ENCODE results near the gene DCTD. TPM values are rescaled to one million over a fixed set of nuclear protein-coding genes. Genes with fewer than 3 reads are reported as not detected.

DCTD gene
- total RNA-seq, result 10 to 100 TPM; 35.8 to 69.4 (median 60.1) TPM

DNA sequence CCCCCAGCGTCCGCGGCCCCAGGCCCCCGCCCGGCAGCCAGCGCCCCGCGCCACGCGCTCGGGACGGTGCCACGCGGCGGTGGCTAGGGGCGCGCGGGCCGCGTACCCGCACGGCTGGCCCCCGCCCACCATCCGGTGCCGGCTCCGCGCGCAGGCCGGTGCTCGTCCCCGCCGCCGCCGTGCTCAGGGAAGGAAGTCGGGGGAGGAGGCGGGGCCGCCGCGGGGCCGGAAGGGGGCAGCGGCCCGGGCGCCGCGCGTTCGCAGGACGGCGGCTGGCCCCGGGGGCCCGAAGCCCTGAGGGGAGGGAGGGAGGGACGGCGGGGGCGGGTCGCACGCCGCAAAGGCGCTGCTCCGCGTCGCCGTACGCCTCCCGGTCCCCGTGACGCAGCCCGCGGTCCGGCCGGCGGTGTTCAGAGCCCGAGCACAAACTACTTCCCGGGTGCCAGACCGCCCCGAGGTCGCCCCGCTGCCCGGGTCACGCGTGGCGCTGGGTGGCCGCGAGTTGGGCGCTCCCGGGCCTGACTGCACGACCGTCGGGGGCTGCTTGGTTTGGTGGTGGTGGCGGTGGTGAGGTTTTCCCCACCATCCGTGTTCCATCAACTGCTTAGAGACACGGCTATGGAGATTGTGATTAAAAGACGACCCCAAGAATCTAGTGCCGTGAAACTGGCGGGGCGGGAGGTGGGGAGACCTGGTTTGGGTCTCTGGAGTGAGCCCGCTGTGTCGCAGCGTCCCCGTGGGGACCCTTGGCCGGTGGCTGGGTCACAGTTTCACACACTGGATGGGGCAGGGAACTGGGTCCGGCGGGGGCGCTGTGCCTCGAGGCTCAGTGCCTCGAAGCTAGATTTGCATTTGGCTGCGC lies at the start of gene DCTD:
Gene DCTD, minus strand, starts transcription at position 205 of the 862 bp plus-strand sequence. CDS start 1,818 bp downstream, outside the sequence.
- peaks cover 0 to 32% (median 8%) of the 10 kb centered on the region in 3 donors for H3K4me1 ChIP-seq
- peak within 1 kb of the TSS; percentile 81 to 88 for H3K4me3 ChIP-seq
- H3K36me3 ChIP-seq, result peaks cover 0 to 30% of the 10 kb centered on the region in 2 donors
- TF ChIP-seq POLR2AphosphoS5 (IDR thresholded peaks at IDR 0.05) (peak; percentile 44), EP300 (IDR thresholded peaks at IDR 0.05) (no peak), POLR2A (IDR thresholded peaks at IDR 0.05) (peak in 1 of 2 donors; percentile 62)
- TF ChIP-seq, protein P1, sequence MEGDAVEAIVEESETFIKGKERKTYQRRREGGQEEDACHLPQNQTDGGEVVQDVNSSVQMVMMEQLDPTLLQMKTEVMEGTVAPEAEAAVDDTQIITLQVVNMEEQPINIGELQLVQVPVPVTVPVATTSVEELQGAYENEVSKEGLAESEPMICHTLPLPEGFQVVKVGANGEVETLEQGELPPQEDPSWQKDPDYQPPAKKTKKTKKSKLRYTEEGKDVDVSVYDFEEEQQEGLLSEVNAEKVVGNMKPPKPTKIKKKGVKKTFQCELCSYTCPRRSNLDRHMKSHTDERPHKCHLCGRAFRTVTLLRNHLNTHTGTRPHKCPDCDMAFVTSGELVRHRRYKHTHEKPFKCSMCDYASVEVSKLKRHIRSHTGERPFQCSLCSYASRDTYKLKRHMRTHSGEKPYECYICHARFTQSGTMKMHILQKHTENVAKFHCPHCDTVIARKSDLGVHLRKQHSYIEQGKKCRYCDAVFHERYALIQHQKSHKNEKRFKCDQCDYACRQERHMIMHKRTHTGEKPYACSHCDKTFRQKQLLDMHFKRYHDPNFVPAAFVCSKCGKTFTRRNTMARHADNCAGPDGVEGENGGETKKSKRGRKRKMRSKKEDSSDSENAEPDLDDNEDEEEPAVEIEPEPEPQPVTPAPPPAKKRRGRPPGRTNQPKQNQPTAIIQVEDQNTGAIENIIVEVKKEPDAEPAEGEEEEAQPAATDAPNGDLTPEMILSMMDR (IDR thresholded peaks at IDR 0.05), result peak in 2 of 4 experiments; percentile 31 to 63
- H3K27ac ChIP-seq, result peak within 1 kb of the TSS; percentile 81 to 97 (median 96)
- ATAC-seq, result peak; percentile 90
- no peaks in the 10 kb centered on the region for H3K9me3 ChIP-seq
- no CpG with 5 or more reads among the region's 106 CpGs for WGBS, 2 donors (ENCODE audit: low coverage in 1 of 2)
- no peaks in the 10 kb centered on the region for H3K27me3 ChIP-seq

DNA sequence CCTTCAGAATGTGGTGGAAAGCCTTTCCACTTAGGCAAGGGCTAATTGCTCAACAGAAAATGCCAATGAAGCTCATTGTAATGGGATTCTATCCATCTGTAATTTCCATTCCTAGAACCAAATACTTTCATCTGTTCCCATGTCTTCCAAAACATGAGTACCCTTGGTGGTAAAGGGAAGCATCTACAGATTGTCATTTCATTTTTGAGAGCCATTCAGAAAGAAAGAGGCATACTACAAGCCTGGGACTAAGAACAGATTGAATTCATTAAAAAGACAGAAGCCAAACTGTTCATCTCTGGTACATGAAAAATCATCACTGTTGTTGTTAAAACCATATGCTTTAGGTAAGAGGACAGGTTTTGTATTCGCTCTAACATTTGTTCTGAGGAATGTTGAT lies 43.6 kb upstream of the DCTD start:
- H3K27me3 ChIP-seq, result no peaks in the 10 kb centered on the region
- no peak overlapping the region for H3K4me3 ChIP-seq
- TF ChIP-seq POLR2AphosphoS5 (IDR thresholded peaks at IDR 0.05) (no peak), POLR2A (IDR thresholded peaks at IDR 0.05) (no peak), EP300 (IDR thresholded peaks at IDR 0.05) (no peak)
- TF ChIP-seq, protein P1 (IDR thresholded peaks at IDR 0.05), result no peak
- no peak for ATAC-seq
- H3K9me3 ChIP-seq, result peaks cover 0 to 16% (median 0%) of the 10 kb centered on the region in 3 donors
- H3K27ac ChIP-seq, result no peak overlapping the region
- no peaks in the 10 kb centered on the region for H3K36me3 ChIP-seq
- no peaks in the 10 kb centered on the region for H3K4me1 ChIP-seq
- 75% methylated on average over 1 of the region's 1 CpG for WGBS, 2 donors (ENCODE audit: low coverage in 1 of 2)

DNA sequence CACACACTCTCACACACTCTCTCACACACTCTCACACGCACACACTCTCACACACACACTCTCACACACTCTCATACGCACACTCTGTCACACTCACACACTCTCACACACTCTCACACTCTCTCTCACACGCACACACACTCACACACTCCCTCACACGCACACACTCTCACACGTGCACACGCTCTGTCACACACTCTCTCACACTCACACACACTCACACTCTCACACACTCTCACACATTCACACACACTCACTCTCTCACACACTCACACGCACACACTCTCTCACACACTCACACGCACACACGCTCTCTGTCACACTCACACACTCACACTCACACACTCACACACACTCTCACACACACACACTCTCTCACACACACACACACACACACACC lies 43.0 kb upstream of the DCTD start:
- Histone ChIP-seq H3K27me3 (no peaks in the 10 kb centered on the region), H3K27ac (no peak overlapping the region), H3K4me3 (no peak overlapping the region), H3K9me3 (peaks cover 0 to 16% (median 0%) of the 10 kb centered on the region in 3 donors), H3K4me1 (no peaks in the 10 kb centered on the region), H3K36me3 (no peaks in the 10 kb centered on the region)
- WGBS, 2 donors (ENCODE audit: low coverage in 1 of 2), result 88 to 94% methylated on average over 9 of the region's 9 CpGs
- no peak for TF ChIP-seq EP300 (IDR thresholded peaks at IDR 0.05)
- TF ChIP-seq POLR2A (IDR thresholded peaks at IDR 0.05), result no peak
- TF ChIP-seq, protein P1 (IDR thresholded peaks at IDR 0.05), result no peak
- no peak for TF ChIP-seq POLR2AphosphoS5 (IDR thresholded peaks at IDR 0.05)
- no peak for ATAC-seq

DNA sequence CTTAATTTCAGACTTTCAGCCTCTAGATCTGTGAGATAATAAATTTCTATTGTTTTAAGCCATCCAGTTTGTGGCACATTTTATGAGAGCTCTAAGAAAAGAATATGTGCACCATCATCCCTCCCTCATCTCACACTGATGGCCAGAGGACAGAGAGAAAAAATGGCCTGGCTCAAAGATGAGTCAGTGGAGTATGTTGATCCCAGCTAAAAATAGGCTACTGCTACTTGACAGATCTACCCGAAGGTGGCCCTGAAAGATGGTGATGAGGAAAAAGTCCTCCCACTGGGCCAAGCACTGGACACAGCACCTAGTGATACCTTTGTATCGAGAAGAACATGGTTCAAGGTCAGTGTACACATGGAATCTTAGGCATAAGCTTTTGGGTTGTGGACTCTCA lies 38.2 kb upstream of the DCTD start:
- Histone ChIP-seq H3K4me1 (no peaks in the 10 kb centered on the region), H3K9me3 (peaks cover 0 to 24% (median 0%) of the 10 kb centered on the region in 3 donors), H3K27me3 (no peaks in the 10 kb centered on the region), H3K27ac (no peak overlapping the region), H3K36me3 (no peaks in the 10 kb centered on the region), H3K4me3 (no peak overlapping the region)
- no peak for ATAC-seq
- 58 to 61% methylated on average over 2 of the region's 2 CpGs for WGBS, 2 donors (ENCODE audit: low coverage in 1 of 2)
- no peak for TF ChIP-seq POLR2A (IDR thresholded peaks at IDR 0.05)
- no peak for TF ChIP-seq EP300 (IDR thresholded peaks at IDR 0.05)
- TF ChIP-seq, protein P1 (IDR thresholded peaks at IDR 0.05), result no peak
- no peak for TF ChIP-seq POLR2AphosphoS5 (IDR thresholded peaks at IDR 0.05)

Data from gastroesophageal sphincter (tissue), 4 donors.